Measurements from ENCODE around the gene USP19. TPM values are rescaled to one million over a fixed set of nuclear protein-coding genes. Genes with fewer than 3 reads are reported as not detected.

USP19 gene
- total RNA-seq, 4 donors from 2014 or later: 53.4 to 114 (median 76.4) TPM

DNA sequence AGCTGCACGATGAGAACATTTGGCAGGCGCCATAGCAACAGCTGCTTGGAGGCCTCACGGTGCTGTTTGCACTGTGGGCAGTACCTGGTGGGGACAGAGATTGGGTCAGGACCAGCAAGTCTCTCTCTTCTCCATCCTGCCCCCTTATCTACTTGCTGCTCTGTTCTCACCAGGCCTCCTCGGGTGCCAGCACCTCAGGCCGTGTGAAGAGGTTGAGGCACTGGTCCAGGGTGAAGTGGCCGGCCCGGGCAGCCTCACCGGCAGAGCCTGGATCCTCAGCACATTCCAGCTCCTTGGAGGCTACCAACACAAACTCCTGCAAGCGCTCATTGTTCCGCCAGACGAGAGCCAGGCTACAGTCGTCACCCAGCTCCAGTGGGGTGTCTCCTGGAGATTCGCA lies 9.8 kb downstream of the USP19 start:
- WGBS, 2 donors (ENCODE audit: low coverage in 1 of 2): 66% methylated on average over 3 of the region's 13 CpGs; no CpG with 5 or more reads in 1 of the 2 donors
- Histone ChIP-seq H3K4me3 (no peak overlapping the region), H3K27ac (no peak overlapping the region), H3K4me1 (peaks cover 0 to 5% (median 0%) of the 10 kb centered on the region in 3 donors), H3K9me3 (no peaks in the 10 kb centered on the region), H3K27me3 (no peaks in the 10 kb centered on the region), H3K36me3 (peaks cover under 1 to 96% of the 10 kb centered on the region in 2 donors)
- ATAC-seq: no peak
- TF ChIP-seq, protein P1, sequence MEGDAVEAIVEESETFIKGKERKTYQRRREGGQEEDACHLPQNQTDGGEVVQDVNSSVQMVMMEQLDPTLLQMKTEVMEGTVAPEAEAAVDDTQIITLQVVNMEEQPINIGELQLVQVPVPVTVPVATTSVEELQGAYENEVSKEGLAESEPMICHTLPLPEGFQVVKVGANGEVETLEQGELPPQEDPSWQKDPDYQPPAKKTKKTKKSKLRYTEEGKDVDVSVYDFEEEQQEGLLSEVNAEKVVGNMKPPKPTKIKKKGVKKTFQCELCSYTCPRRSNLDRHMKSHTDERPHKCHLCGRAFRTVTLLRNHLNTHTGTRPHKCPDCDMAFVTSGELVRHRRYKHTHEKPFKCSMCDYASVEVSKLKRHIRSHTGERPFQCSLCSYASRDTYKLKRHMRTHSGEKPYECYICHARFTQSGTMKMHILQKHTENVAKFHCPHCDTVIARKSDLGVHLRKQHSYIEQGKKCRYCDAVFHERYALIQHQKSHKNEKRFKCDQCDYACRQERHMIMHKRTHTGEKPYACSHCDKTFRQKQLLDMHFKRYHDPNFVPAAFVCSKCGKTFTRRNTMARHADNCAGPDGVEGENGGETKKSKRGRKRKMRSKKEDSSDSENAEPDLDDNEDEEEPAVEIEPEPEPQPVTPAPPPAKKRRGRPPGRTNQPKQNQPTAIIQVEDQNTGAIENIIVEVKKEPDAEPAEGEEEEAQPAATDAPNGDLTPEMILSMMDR (IDR thresholded peaks at IDR 0.05): no peak
- no peak for TF ChIP-seq EP300 (IDR thresholded peaks at IDR 0.05)
- no peak for TF ChIP-seq POLR2AphosphoS5 (IDR thresholded peaks at IDR 0.05)
- TF ChIP-seq POLR2A (IDR thresholded peaks at IDR 0.05): no peak

DNA sequence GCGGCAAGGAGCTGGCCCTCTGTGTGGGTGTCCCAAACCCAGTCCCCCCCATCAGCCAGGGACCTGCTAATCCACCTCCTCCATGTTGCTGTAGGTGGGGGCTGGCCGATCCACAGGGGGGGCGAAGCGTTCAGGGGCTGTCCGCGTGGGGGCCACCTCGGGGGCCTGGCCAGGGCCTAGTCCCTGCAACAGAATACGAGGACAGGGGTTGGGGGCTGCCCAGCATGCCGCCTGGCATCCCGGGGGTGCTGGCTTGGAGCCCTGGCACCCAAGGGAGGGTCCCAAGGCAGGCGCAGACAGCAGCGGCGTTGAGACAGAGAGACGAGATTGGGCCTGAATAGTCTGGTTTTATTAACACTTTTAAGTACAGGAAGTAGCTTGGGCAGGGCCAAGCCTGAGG lies 12.3 kb downstream of the USP19 start:
- H3K27me3 ChIP-seq: no peaks in the 10 kb centered on the region
- H3K36me3 ChIP-seq: peaks cover 0 to 72% of the 10 kb centered on the region in 2 donors
- H3K4me1 ChIP-seq: peaks cover 0 to 25% (median 15%) of the 10 kb centered on the region in 3 donors
- no peaks in the 10 kb centered on the region for H3K9me3 ChIP-seq
- TF ChIP-seq POLR2AphosphoS5 (IDR thresholded peaks at IDR 0.05) (no peak), POLR2A (IDR thresholded peaks at IDR 0.05) (no peak), EP300 (IDR thresholded peaks at IDR 0.05) (no peak)
- TF ChIP-seq, protein P1 (IDR thresholded peaks at IDR 0.05): no peak
- H3K4me3 ChIP-seq: no peak overlapping the region
- 70% methylated on average over 2 of the region's 14 CpGs; no CpG with 5 or more reads in 1 of the 2 donors for WGBS, 2 donors (ENCODE audit: low coverage in 1 of 2)
- H3K27ac ChIP-seq: no peak overlapping the region
- no peak for ATAC-seq

DNA sequence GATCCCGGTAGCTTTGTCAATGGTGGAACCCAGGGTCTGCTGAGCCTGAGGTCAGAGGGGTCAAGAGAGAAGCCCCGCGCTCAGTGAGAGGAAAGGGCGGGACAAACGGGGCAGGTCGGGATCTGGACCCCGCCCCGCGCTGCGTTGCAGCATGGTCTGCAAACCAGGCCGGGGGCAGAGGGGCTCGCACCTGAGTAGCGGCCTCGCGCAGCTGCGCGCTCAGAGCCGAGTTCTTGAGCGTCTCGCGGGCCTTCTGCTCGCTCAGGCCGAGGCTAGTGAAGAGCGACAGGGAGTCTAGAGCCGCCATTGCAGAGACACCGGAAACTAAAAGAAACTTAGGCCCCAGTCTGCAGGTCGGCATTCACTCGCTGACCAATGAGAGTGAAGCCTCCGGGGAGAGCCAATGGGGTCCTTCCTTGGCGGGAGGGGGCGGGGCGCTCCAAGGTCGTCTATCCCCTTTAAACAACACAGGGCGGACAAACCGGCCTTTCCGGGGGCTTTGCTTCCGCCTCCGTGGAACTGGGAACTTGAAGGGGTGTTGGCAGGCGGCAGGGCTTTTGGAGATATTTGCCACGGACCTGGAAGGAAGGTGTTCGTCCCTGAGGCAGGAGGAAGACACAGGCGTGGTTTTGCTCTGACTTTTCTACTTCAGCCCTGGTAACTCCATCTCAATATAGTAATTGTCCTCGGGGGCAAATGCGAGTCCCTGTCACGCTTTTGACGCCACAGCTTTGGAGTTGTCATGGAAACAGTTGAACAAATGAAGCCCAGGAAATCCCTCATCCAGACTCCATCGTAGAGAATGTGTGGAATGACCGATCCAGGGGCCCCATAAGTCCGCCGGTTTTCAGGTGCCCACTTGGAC lies 16.0 kb downstream of the USP19 start, which contains the start of gene QARS1:
Gene QARS1, minus strand, starts transcription at position 331 of the 865 bp plus-strand sequence. Its CDS starts 24 bp downstream, at position 307.
- ATAC-seq: peak; percentile 99
- Histone ChIP-seq H3K36me3 (peaks cover 0 to 72% of the 10 kb centered on the region in 2 donors), H3K27ac (peak within 1 kb of the TSS; percentile 49 to 88 (median 87)), H3K4me3 (peak within 1 kb of the TSS; percentile 56 to 94), H3K27me3 (no peaks in the 10 kb centered on the region), H3K4me1 (peaks cover 0 to 33% (median 16%) of the 10 kb centered on the region in 3 donors), H3K9me3 (no peaks in the 10 kb centered on the region)
- WGBS, 2 donors (ENCODE audit: low coverage in 1 of 2): 0 to 1% methylated on average over 1 to 19 of the region's 50 CpGs
- TF ChIP-seq, protein P1 (IDR thresholded peaks at IDR 0.05): no peak
- TF ChIP-seq POLR2AphosphoS5 (IDR thresholded peaks at IDR 0.05) (peak; percentile 45), EP300 (IDR thresholded peaks at IDR 0.05) (no peak), POLR2A (IDR thresholded peaks at IDR 0.05) (peak; percentile 37 to 65)

DNA sequence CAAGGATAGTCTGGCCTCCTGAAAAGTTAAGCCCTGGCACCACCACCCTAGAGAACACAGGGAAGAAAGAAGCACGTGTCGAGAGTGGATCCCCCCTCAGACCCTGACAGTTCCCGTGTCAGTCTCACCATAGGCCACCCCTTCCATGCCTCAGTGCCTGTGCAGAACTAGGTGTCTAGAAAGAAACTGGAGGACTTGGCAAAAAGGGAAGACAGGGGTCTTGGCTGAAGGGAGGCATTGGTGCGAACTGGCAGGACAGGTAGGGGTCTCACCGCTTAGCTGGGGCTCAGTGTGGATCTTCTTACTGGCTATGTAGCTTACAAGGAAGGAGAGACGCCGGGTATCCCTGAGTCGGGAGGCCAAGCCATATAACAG lies 16.6 kb downstream of the USP19 start:
- Histone ChIP-seq H3K9me3 (no peaks in the 10 kb centered on the region), H3K4me3 (peak overlapping the region; percentile 56 to 94), H3K27me3 (no peaks in the 10 kb centered on the region), H3K36me3 (peaks cover 0 to 72% of the 10 kb centered on the region in 2 donors), H3K4me1 (peaks cover 0 to 33% (median 16%) of the 10 kb centered on the region in 3 donors), H3K27ac (peak overlapping the region; percentile 49 to 88 (median 87))
- 0% methylated on average over 5 to 6 of the region's 8 CpGs for WGBS, 2 donors (ENCODE audit: low coverage in 1 of 2)
- ATAC-seq: no peak
- TF ChIP-seq POLR2A (IDR thresholded peaks at IDR 0.05): no peak
- TF ChIP-seq, protein P1 (IDR thresholded peaks at IDR 0.05): no peak
- TF ChIP-seq EP300 (IDR thresholded peaks at IDR 0.05): no peak

All from gastroesophageal sphincter (tissue), 4 donors.